H1 (cell line): ENCODE results near the gene PID1. TPM values are rescaled to one million over a fixed set of nuclear protein-coding genes. Genes with fewer than 3 reads are reported as not detected.
A peak's percentile ranks its signal among the peaks of the same experiment; 100 is the strongest.

Source experiments
- CTCF ChIA-PET: fragments of 300-600 bp; sonication (Branson Sonifier 250); formaldehyde crosslinking; loops from one replicate; lab custom pipeline; 2021; ENCODE audit not compliant: partially characterized antibody; lab: Charles Lee
- POLR2A ChIA-PET: fragments of 300-600 bp; sonication (Branson Sonifier 250); formaldehyde crosslinking; loops from one replicate; lab custom pipeline; 2021; ENCODE audit warnings: inconsistent platforms; ENCODE audit not compliant: partially characterized antibody; lab: Charles Lee
- DNase-seq, 2 experiments: peaks; one replicate each; pipeline versions ENCODE4 v3.0.0 to v3.0.0-alpha.2; 2010 to 2022; ENCODE audit warnings: low spot score in 2 of 2, low read depth in 1 of 2, mixed read lengths in 1 of 2
- FAIRE-seq: peaks from 2 replicates; lab custom pipeline; 2011; peaks lifted over from hg19 to GRCh38; lab: Jason Lieb, UNC
- H2AFZ ChIP-seq: 2 replicates; pipeline ENCODE4 v1.8.1; 2012; ENCODE audit warnings: low read length, inconsistent platforms
- H2AK5ac ChIP-seq: 2 replicates; pipeline ENCODE4 v1.6.1; 2013; ENCODE audit warnings: low read depth, low read length
- H2BK120ac ChIP-seq: replicated peaks from 2 replicates; pipeline ENCODE3; 2013; ENCODE audit warnings: low read depth, low read length, inconsistent platforms
- H2BK12ac ChIP-seq: 2 replicates; pipeline ENCODE4 v1.6.1; 2013; ENCODE audit warnings: low read depth, low read length
- H2BK15ac ChIP-seq: 2 replicates; pipeline ENCODE4 v1.6.1; 2013; ENCODE audit warnings: low read length
- H2BK20ac ChIP-seq: 2 replicates; pipeline ENCODE4 v1.6.1; 2013; ENCODE audit warnings: low read length
- H2BK5ac ChIP-seq: 2 replicates; pipeline ENCODE4 v1.6.1; 2013; ENCODE audit warnings: low read depth, low read length
- H3K14ac ChIP-seq: 2 replicates; pipeline ENCODE4 v1.6.1; 2013; ENCODE audit warnings: inconsistent platforms; ENCODE audit not compliant: insufficient read length
- H3K18ac ChIP-seq: 2 replicates; pipeline ENCODE4 v1.6.1; 2013; ENCODE audit warnings: low read length; ENCODE audit errors: extremely low read depth
- H3K23ac ChIP-seq: 2 replicates; pipeline ENCODE4 v1.6.1; 2013; ENCODE audit warnings: inconsistent platforms; ENCODE audit not compliant: insufficient read length
- H3K23me2 ChIP-seq: 2 replicates; pipeline ENCODE4 v1.6.1; 2013; ENCODE audit warnings: low read depth, low read length
- H3K27ac ChIP-seq: 2 replicates; pipeline ENCODE4 v1.6.1; 2011; ENCODE audit warnings: low read depth, low read length, inconsistent platforms
- H3K27me3 ChIP-seq, 4 experiments: replicated peaks in 1 of 4; 1 replicate in 1 of 4; 2 replicates in 3 of 4; pipeline versions ENCODE4 v1.6.1 to v1.8.1; 2011 to 2013; ENCODE audit warnings: low read length in 3 of 4, mild to moderate bottlenecking in 3 of 4, inconsistent platforms in 2 of 4, mixed read lengths in 2 of 4, moderate library complexity in 1 of 4; ENCODE audit not compliant: control insufficient read depth in 3 of 4, insufficient read depth in 3 of 4; ENCODE audit errors: extremely low read depth in 1 of 4
- H3K36me3 ChIP-seq, 4 experiments: 2 replicates each; pipeline versions ENCODE4 v1.6.1 to v1.8.1; 2011 to 2013; ENCODE audit warnings: mild to moderate bottlenecking in 4 of 4, low read length in 3 of 4, moderate library complexity in 2 of 4, control low read depth in 1 of 4, inconsistent platforms in 1 of 4; ENCODE audit not compliant: insufficient read depth in 4 of 4, control insufficient read depth in 2 of 4
- H3K4ac ChIP-seq: replicated peaks from 2 replicates; pipeline ENCODE3; 2013; ENCODE audit warnings: low read length, low read depth, mixed read lengths, inconsistent platforms; ENCODE audit not compliant: insufficient read length
- H3K4me1 ChIP-seq, 4 experiments: replicated peaks in 1 of 4; 1 replicate in 1 of 4; 2 replicates in 3 of 4; pipeline versions ENCODE4 v1.6.1 to v1.8.1; 2011 to 2013; ENCODE audit warnings: low read length in 3 of 4, inconsistent platforms in 2 of 4, mixed read lengths in 1 of 4; ENCODE audit not compliant: insufficient read depth in 4 of 4, control insufficient read depth in 3 of 4
- H3K4me2 ChIP-seq, 2 experiments: 2 replicates each; pipeline versions ENCODE4 v1.6.1 to v1.8.1; 2011 to 2013; ENCODE audit warnings: low read depth in 2 of 2, low read length in 2 of 2, control low read depth in 1 of 2, inconsistent platforms in 1 of 2, mild to moderate bottlenecking in 1 of 2; ENCODE audit not compliant: insufficient read depth in 1 of 2
- H3K4me3 ChIP-seq, 4 experiments: fragments of 200-600, 300-600 bp in 1 of 4; sonication (generic), shearing (Covaris generic), sonication (Bioruptor Twin) in 1 of 4; 2 replicates each; pipeline versions ENCODE4 v1.5.1 to v1.8.1; 2011 to 2016; ENCODE audit warnings: low read length in 4 of 4, low read depth in 3 of 4, control low read depth in 2 of 4, inconsistent platforms in 2 of 4, mild to moderate bottlenecking in 2 of 4, mixed read lengths in 1 of 4, moderate library complexity in 1 of 4; ENCODE audit not compliant: insufficient read depth in 2 of 4; ENCODE audit errors: extremely low read depth in 1 of 4
- H3K56ac ChIP-seq: replicated peaks from 2 replicates; pipeline ENCODE3; 2013; ENCODE audit warnings: low read depth, mild to moderate bottlenecking, mixed read lengths, low read length, inconsistent platforms; ENCODE audit not compliant: insufficient read length
- H3K79me1 ChIP-seq: 2 replicates; pipeline ENCODE4 v1.6.1; 2013; ENCODE audit warnings: low read depth, low read length, control low read depth
- H3K79me2 ChIP-seq, 2 experiments: 2 replicates each; pipeline versions ENCODE4 v1.6.1 to v1.8.1; 2012 to 2013; ENCODE audit warnings: low read length in 2 of 2, mild to moderate bottlenecking in 2 of 2, inconsistent platforms in 1 of 2; ENCODE audit not compliant: insufficient read depth in 2 of 2, control insufficient read depth in 1 of 2
- H3K9ac ChIP-seq, 4 experiments: replicated peaks in 1 of 4; 1 replicate in 1 of 4; 2 replicates in 3 of 4; pipeline versions ENCODE4 v1.6.1 to v1.8.1; 2011 to 2013; ENCODE audit warnings: low read depth in 3 of 4, low read length in 3 of 4, control low read depth in 2 of 4, mild to moderate bottlenecking in 2 of 4, moderate library complexity in 2 of 4, inconsistent platforms in 1 of 4; ENCODE audit errors: extremely low read depth in 1 of 4
- H3K9me3 ChIP-seq, 2 experiments: 2 replicates each; pipeline versions ENCODE4 v1.6.1 to v1.8.1; 2012 to 2013; ENCODE audit warnings: mild to moderate bottlenecking in 2 of 2, moderate library complexity in 2 of 2, control low read depth in 1 of 2, inconsistent platforms in 1 of 2, low read depth in 1 of 2, low read length in 1 of 2, mixed read lengths in 1 of 2; ENCODE audit not compliant: insufficient read depth in 2 of 2
- H4K20me1 ChIP-seq, 2 experiments: replicated peaks in 1 of 2; 2 replicates each; pipeline versions ENCODE3 to v1.8.1; 2011 to 2013; ENCODE audit warnings: inconsistent platforms in 2 of 2, low read length in 2 of 2, mild to moderate bottlenecking in 1 of 2; ENCODE audit not compliant: insufficient read depth in 2 of 2, control insufficient read depth in 1 of 2
- H4K5ac ChIP-seq: 2 replicates; pipeline ENCODE4 v1.6.1; 2013; ENCODE audit warnings: low read length, low read depth, mixed read lengths, inconsistent platforms; ENCODE audit not compliant: insufficient read length
- H4K8ac ChIP-seq: 2 replicates; pipeline ENCODE4 v1.8.0; 2013; ENCODE audit warnings: mild to moderate bottlenecking, moderate library complexity, low read length, inconsistent platforms; ENCODE audit not compliant: insufficient read depth; ENCODE audit errors: extremely low read depth
- H4K91ac ChIP-seq: replicated peaks from 2 replicates; pipeline ENCODE3; 2013; ENCODE audit warnings: low read length, mixed read lengths, inconsistent platforms; ENCODE audit not compliant: insufficient read length
- ASH2L ChIP-seq: fragments of 200-600, 300-600 bp; sonication (generic); IDR thresholded peaks from one replicate; pipeline ENCODE4 v1.7.1; 2017; ENCODE audit warnings: low read length
- CTBP2 ChIP-seq: IDR thresholded peaks from 2 replicates; pipeline ENCODE4 v1.7.0; 2011; ENCODE audit warnings: borderline replicate concordance, mild to moderate bottlenecking, moderate library complexity, mixed read lengths, low read length; ENCODE audit not compliant: insufficient read depth, insufficient read length
- EZH2 ChIP-seq: fragments of 200-600 bp; sonication (generic); IDR thresholded peaks from 2 replicates; pipeline ENCODE4 v1.7.1; 2012; ENCODE audit warnings: low read depth, mild to moderate bottlenecking, moderate library complexity, low read length, inconsistent platforms; ENCODE audit not compliant: severe bottlenecking
- HDAC2 ChIP-seq, 2 experiments: fragments of 300-600 bp in 1 of 2; sonication (generic) in 1 of 2; IDR thresholded peaks; 2 replicates each; pipeline ENCODE4 v1.6.1; 2011 to 2012; ENCODE audit warnings: low read depth in 2 of 2, low read length in 2 of 2, mild to moderate bottlenecking in 2 of 2, moderate library complexity in 2 of 2, borderline replicate concordance in 1 of 2, inconsistent platforms in 1 of 2
- JUN ChIP-seq: IDR thresholded peaks from 2 replicates; pipeline ENCODE4 v1.6.1; 2011; ENCODE audit warnings: low read depth, mild to moderate bottlenecking, improper control_type of control experiment, low read length
- MAFK ChIP-seq: IDR thresholded peaks from 2 replicates; pipeline ENCODE4 v1.6.1; 2012; ENCODE audit warnings: low read depth, mild to moderate bottlenecking, improper control_type of control experiment, low read length
- POU5F1 ChIP-seq: IDR thresholded peaks from 2 replicates; pipeline ENCODE4 v1.6.1; 2011; ENCODE audit warnings: low read depth, mild to moderate bottlenecking, low read length, moderate library complexity
- RBBP5 ChIP-seq: IDR thresholded peaks from 2 replicates; pipeline ENCODE4 v1.7.1; 2012; ENCODE audit warnings: low read depth, mild to moderate bottlenecking, inconsistent platforms, low read length, moderate library complexity, borderline replicate concordance
- RFX5 ChIP-seq: IDR thresholded peaks from 2 replicates; pipeline ENCODE4 v1.6.1; 2011; ENCODE audit warnings: low read depth, low read length, improper control_type of control experiment, borderline replicate concordance
- SAP30 ChIP-seq: fragments of 300-600 bp; sonication (generic); IDR thresholded peaks from 2 replicates; pipeline ENCODE4 v1.7.1; 2012; ENCODE audit warnings: low read length, moderate library complexity, mild to moderate bottlenecking, inconsistent platforms; ENCODE audit not compliant: insufficient read depth, insufficient replicate concordance
- SUZ12 ChIP-seq: fragments of 200-600 bp; sonication (generic); IDR thresholded peaks from 2 replicates; pipeline ENCODE4 v1.6.1; 2012; ENCODE audit warnings: mild to moderate bottlenecking, inconsistent platforms, low read length, moderate library complexity, mixed read lengths
- WGBS, 2 experiments: shearing (Covaris generic) in 1 of 2; methylation state at CpG; one replicate each; pipeline versions ENCODE4 v1.1.6 to v1.1.7; 2013 to 2015; ENCODE audit warnings: low lambda C conversion rate in 2 of 2, mixed read lengths in 2 of 2, inconsistent platforms in 1 of 2, low coverage in 1 of 2, missing lambda C conversion rate in 1 of 2; ENCODE audit not compliant: insufficient replicate concordance in 2 of 2, insufficient coverage in 1 of 2, insufficient read length in 1 of 2; ENCODE audit errors: extremely low coverage in 1 of 2, missing lambda C conversion rate in 1 of 2; 5-methylcytosine and 5-hydroxymethylcytosine counted together
- polyA plus RNA-seq, 7 experiments: library from polyadenylated mRNA; depleted of rRNA in 3 of 7; stranded (reverse) in 5 of 7; unstranded in 2 of 7; fragments of >200 nt in 5 of 7; fragments of 200-250 nt in 2 of 7; gene quantifications; 1 replicate in 5 of 7; 2 replicates in 1 of 7; 4 replicates in 1 of 7; pipeline versions ENCODE4 v1.2.1 to v1.2.3, GENCODE V29; 2011 to 2013; ENCODE audit warnings: missing spikeins in 2 of 7, mixed read lengths in 2 of 7
- total RNA-seq: library from RNA; stranded (reverse); fragmentation: NEBNext Ultra II Directional; extraction: Animal tissue kit (Norgen Biotek cat#: 25700); gene quantifications from 2 replicates; pipeline ENCODE4 v1.2.1, GENCODE V29; 2021
- TF ChIP-seq, protein P1 (sequence below): IDR thresholded peaks from 2 replicates; pipeline ENCODE4 v1.6.1; 2012; ENCODE audit warnings: inconsistent platforms

The PID1 gene
- total and polyA plus RNA-seq, 2 of the 8 experiments (the other 6 are each of a cell fraction or from before 2014, with no cell fraction given), result 1.5 to 3.3 TPM

- no peak overlapping the region for H2BK12ac ChIP-seq
- no peaks in the 10 kb centered on the region; the same call in 1 of the 2 replicates for H3K23me2 ChIP-seq
- H3K14ac ChIP-seq, result no peak overlapping the region
- H2BK120ac ChIP-seq, result no peak overlapping the region
- no peak overlapping the region for H3K18ac ChIP-seq
- H4K8ac ChIP-seq, result no peak overlapping the region
- H4K91ac ChIP-seq, result no peak overlapping the region
- no peaks in the 10 kb centered on the region for H3K79me2 ChIP-seq
- H3K4me2 ChIP-seq, result no peak overlapping the region
- H3K9me3 ChIP-seq, result no peaks in the 10 kb centered on the region
- no peaks in the 10 kb centered on the region for H3K79me1 ChIP-seq
- no peaks in the 10 kb centered on the region for H3K27me3 ChIP-seq
- no peaks in the 10 kb centered on the region for H3K36me3 ChIP-seq
- no peak overlapping the region for H3K23ac ChIP-seq
- no peak overlapping the region for H3K27ac ChIP-seq
- WGBS, 2 experiments, result 82% methylated on average over 2 of the region's 2 CpGs; no CpG with 5 or more reads in 1 of the 2 experiments
- no peak overlapping the region for H3K9ac ChIP-seq
- H3K4ac ChIP-seq, result no peak overlapping the region
- POLR2A ChIA-PET, result no interaction called here
- no peak overlapping the region for H4K5ac ChIP-seq
- H2BK15ac ChIP-seq, result no peak overlapping the region
- no peaks in the 10 kb centered on the region; a peak in 1 of 7 replicates for H3K4me1 ChIP-seq
- no peak for DNase-seq
- H2BK5ac ChIP-seq, result no peak overlapping the region
- H2AFZ ChIP-seq, result peak overlapping the region; percentile 4; the same call in 1 of the 2 replicates
- no peaks in the 10 kb centered on the region for H4K20me1 ChIP-seq
- no peak overlapping the region for H3K4me3 ChIP-seq
- no peak for FAIRE-seq
- H2BK20ac ChIP-seq, result no peak overlapping the region
- CTCF ChIA-PET, result interaction anchor here (0.7 to 1.6 kb wide), 4 partner anchors 11 to 466 kb away, joined by 3 to 4 read pairs (median 3); no protein-coding TSS in a partner anchor
- no peak overlapping the region for H3K56ac ChIP-seq
- no peak overlapping the region for H2AK5ac ChIP-seq
- TF ChIP-seq, protein P1, sequence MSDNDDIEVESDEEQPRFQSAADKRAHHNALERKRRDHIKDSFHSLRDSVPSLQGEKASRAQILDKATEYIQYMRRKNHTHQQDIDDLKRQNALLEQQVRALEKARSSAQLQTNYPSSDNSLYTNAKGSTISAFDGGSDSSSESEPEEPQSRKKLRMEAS, result no peak
- TF ChIP-seq JUN (no peak), MAFK (no peak), SAP30 (no peak), HDAC2 (IDR thresholded peaks at IDR 0.05; ENCODE audit: borderline replicate concordance in 1 of 2, low read depth in 2 of 2, low read length in 2 of 2) (no peak), RBBP5 (no peak), SUZ12 (no peak), ASH2L (no peak), RFX5 (no peak), POU5F1 (no peak), EZH2 (no peak), CTBP2 (no peak)
These were observed 106.4 kb downstream of the PID1 start for GRCh38 chr2:229164545-229165249.
